Fibroblast of lung (primary cell): ENCODE results near the gene PTPRO. TPM values are rescaled to one million over a fixed set of nuclear protein-coding genes. Genes with fewer than 3 reads are reported as not detected.

Experiments used
- DNase-seq, 2 donors: peaks; one replicate each; pipeline versions ENCODE4 v3.0.0 to v3.0.0-alpha.2; 2010; ENCODE audit warnings: low read depth in 2 of 2
- H2AFZ ChIP-seq: 2 replicates; pipeline ENCODE4 v1.5.1; 2012; ENCODE audit warnings: low read length, control low read depth, inconsistent platforms
- H3K27ac ChIP-seq: 2 replicates; pipeline ENCODE4 v1.5.1; 2011; ENCODE audit warnings: low read length, control low read depth; ENCODE audit not compliant: insufficient read depth
- H3K27me3 ChIP-seq: 2 replicates; pipeline ENCODE4 v1.5.1; 2011; ENCODE audit warnings: mild to moderate bottlenecking, low read length; ENCODE audit not compliant: control insufficient read depth, insufficient read depth
- H3K36me3 ChIP-seq: 2 replicates; pipeline ENCODE4 v1.5.1; 2011; ENCODE audit warnings: low read length; ENCODE audit not compliant: control insufficient read depth, insufficient read depth
- H3K4me1 ChIP-seq: 2 replicates; pipeline ENCODE4 v1.5.1; 2011; ENCODE audit warnings: low read length; ENCODE audit not compliant: control insufficient read depth, insufficient read depth; ENCODE audit errors: extremely low read depth
- H3K4me2 ChIP-seq: 2 replicates; pipeline ENCODE4 v1.5.1; 2011; ENCODE audit warnings: low read length, control low read depth; ENCODE audit not compliant: insufficient read depth; ENCODE audit errors: extremely low read depth
- H3K4me3 ChIP-seq, 4 experiments: fragments of 200-600 bp in 1 of 4; sonication (generic) in 1 of 4; replicated peaks in 1 of 4; 2 replicates each; pipeline ENCODE4 v1.5.1; 2011 to 2016; ENCODE audit warnings: low read length in 4 of 4, low read depth in 3 of 4, mild to moderate bottlenecking in 3 of 4, control low read depth in 2 of 4, inconsistent platforms in 1 of 4, mixed read lengths in 1 of 4; ENCODE audit not compliant: insufficient read depth in 1 of 4; ENCODE audit errors: control extremely low read depth in 1 of 4
- H3K79me2 ChIP-seq: 2 replicates; pipeline ENCODE4 v1.5.1; 2012; ENCODE audit warnings: mild to moderate bottlenecking, low read length, inconsistent platforms; ENCODE audit not compliant: control insufficient read depth, insufficient read depth
- H3K9ac ChIP-seq: 2 replicates; pipeline ENCODE4 v1.5.1; 2011; ENCODE audit warnings: mild to moderate bottlenecking, low read length, control low read depth; ENCODE audit not compliant: insufficient read depth
- H3K9me3 ChIP-seq: 2 replicates; pipeline ENCODE4 v1.5.1; 2012; ENCODE audit warnings: low read depth, low read length; ENCODE audit not compliant: control insufficient read depth, insufficient read depth
- H4K20me1 ChIP-seq: 2 replicates; pipeline ENCODE4 v1.5.1; 2011; ENCODE audit warnings: low read length; ENCODE audit not compliant: control insufficient read depth, insufficient read depth; ENCODE audit errors: extremely low read depth
- CTCF ChIP-seq, 2 donors: IDR thresholded peaks in 1 of 2; conservative IDR thresholded peaks in 1 of 2; 1 replicate in 1 of 2; 2 replicates in 1 of 2; pipeline ENCODE4 v1.5.1; 2011 to 2012; ENCODE audit warnings: low read length in 2 of 2, control low read depth in 1 of 2, inconsistent platforms in 1 of 2, low read depth in 1 of 2, mild to moderate bottlenecking in 1 of 2
- EZH2 ChIP-seq: IDR thresholded peaks from 2 replicates; pipeline ENCODE4 v1.5.1; 2012; ENCODE audit warnings: low read length, control low read depth, mild to moderate bottlenecking; ENCODE audit errors: missing control alignments
- polyA plus RNA-seq, 2 donors: library from polyadenylated mRNA; depleted of rRNA in 1 of 2; stranded (reverse) in 1 of 2; unstranded in 1 of 2; fragments of >200 nt; gene quantifications; 2 replicates each; pipeline ENCODE4 v1.2.1, GENCODE V29; 2011 to 2012; ENCODE audit warnings: missing spikeins in 1 of 2
- total RNA-seq: library from RNA; depleted of rRNA; stranded (reverse); fragments of >200 nt; gene quantifications from 2 replicates; pipeline ENCODE4 v1.2.1, GENCODE V29; 2014

PTPRO gene
- total and polyA plus RNA-seq, 2 donors (not counting 1 experiment from before 2014, with no cell fraction given) = 0.33 to 0.35 TPM

DNA sequence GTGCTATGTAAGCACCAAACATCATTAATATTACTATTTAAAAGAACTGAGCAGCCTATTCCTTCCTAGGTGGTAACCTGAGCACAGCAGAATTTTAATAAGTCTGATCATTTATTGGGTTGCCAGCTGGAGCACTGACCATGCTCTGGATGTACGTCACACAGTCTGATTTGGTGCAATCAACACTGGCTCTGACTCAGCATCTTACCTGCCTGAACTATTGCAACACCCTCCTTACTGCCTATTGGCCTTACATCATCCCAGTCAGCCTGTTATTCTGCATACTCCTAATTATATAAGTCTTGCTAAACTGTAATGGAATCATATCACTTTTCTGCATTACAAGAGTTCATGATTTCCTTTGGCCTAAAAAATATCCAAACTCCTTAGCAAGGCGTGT is 149.7 kb downstream of the PTPRO start:
- Histone ChIP-seq H3K27ac (no peak overlapping the region), H3K4me3 (no peak overlapping the region), H3K9ac (no peak overlapping the region), H3K27me3 (peaks cover 2% of the 10 kb centered on the region), H3K4me1 (no peaks in the 10 kb centered on the region), H3K36me3 (no peaks in the 10 kb centered on the region), H2AFZ (no peak overlapping the region), H3K9me3 (no peaks in the 10 kb centered on the region), H3K4me2 (no peak overlapping the region), H4K20me1 (no peaks in the 10 kb centered on the region), H3K79me2 (no peaks in the 10 kb centered on the region)
- no peak for DNase-seq
- TF ChIP-seq CTCF (conservative IDR thresholded peaks at IDR 0.05 in 1 of 2, IDR thresholded peaks at IDR 0.05 in 1 of 2; ENCODE audit: low read depth in 1 of 2, low read length in 2 of 2) (no peak), EZH2 (no peak)

DNA sequence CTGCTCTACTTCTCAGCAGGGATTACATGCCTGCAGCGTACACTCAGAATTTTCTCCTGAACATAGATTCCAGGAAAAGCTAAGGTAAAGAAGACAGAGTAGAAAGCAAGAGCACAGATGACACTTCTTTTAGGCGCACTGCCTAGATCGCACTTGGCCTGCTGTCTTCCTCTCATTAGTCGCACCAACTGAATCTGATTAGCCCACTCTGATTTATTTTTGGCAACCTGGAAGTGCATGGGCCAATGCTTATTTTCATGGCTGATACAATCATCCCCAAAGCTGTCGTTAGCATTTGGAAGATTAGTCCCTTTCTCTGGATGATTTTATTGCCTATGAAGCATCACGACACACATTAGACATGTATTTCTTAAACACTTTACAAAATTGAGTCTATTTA is 152.5 kb downstream of the PTPRO start:
- Histone ChIP-seq H3K9me3 (no peaks in the 10 kb centered on the region), H3K36me3 (no peaks in the 10 kb centered on the region), H3K4me3 (no peak overlapping the region), H3K27ac (no peak overlapping the region), H3K27me3 (no peaks in the 10 kb centered on the region), H3K79me2 (no peaks in the 10 kb centered on the region), H4K20me1 (no peaks in the 10 kb centered on the region), H3K9ac (no peak overlapping the region), H3K4me1 (no peaks in the 10 kb centered on the region), H3K4me2 (no peak overlapping the region), H2AFZ (no peak overlapping the region)
- no peak for DNase-seq
- TF ChIP-seq EZH2 = no peak
- no peak for TF ChIP-seq CTCF (conservative IDR thresholded peaks at IDR 0.05 in 1 of 2, IDR thresholded peaks at IDR 0.05 in 1 of 2; ENCODE audit: low read depth in 1 of 2, low read length in 2 of 2)

GRCh38 chr12:15477761-15478160 is 155.5 kb downstream of the PTPRO start:
- no peaks in the 10 kb centered on the region for H3K9me3 ChIP-seq
- H3K4me1 ChIP-seq = no peaks in the 10 kb centered on the region
- H3K4me2 ChIP-seq = no peak overlapping the region
- H3K4me3 ChIP-seq = no peak overlapping the region
- H3K36me3 ChIP-seq = no peaks in the 10 kb centered on the region
- H3K9ac ChIP-seq = no peak overlapping the region
- no peaks in the 10 kb centered on the region for H4K20me1 ChIP-seq
- H2AFZ ChIP-seq = no peak overlapping the region
- H3K79me2 ChIP-seq = no peaks in the 10 kb centered on the region
- DNase-seq = no peak
- no peaks in the 10 kb centered on the region for H3K27me3 ChIP-seq
- no peak overlapping the region for H3K27ac ChIP-seq
- TF ChIP-seq EZH2 (no peak), CTCF (conservative IDR thresholded peaks at IDR 0.05 in 1 of 2, IDR thresholded peaks at IDR 0.05 in 1 of 2; ENCODE audit: low read depth in 1 of 2, low read length in 2 of 2) (no peak)
